ENCODE data around the gene RGP1.

GRCh38 chr9:35757892-35758275, 8.8 kb downstream of the RGP1 start:
- TF ChIP-seq, protein P1, sequence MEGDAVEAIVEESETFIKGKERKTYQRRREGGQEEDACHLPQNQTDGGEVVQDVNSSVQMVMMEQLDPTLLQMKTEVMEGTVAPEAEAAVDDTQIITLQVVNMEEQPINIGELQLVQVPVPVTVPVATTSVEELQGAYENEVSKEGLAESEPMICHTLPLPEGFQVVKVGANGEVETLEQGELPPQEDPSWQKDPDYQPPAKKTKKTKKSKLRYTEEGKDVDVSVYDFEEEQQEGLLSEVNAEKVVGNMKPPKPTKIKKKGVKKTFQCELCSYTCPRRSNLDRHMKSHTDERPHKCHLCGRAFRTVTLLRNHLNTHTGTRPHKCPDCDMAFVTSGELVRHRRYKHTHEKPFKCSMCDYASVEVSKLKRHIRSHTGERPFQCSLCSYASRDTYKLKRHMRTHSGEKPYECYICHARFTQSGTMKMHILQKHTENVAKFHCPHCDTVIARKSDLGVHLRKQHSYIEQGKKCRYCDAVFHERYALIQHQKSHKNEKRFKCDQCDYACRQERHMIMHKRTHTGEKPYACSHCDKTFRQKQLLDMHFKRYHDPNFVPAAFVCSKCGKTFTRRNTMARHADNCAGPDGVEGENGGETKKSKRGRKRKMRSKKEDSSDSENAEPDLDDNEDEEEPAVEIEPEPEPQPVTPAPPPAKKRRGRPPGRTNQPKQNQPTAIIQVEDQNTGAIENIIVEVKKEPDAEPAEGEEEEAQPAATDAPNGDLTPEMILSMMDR (IDR thresholded peaks at IDR 0.05 in 8 of 11, conservative IDR thresholded peaks at IDR 0.05 in 3 of 11): no peak
- no peak for TF ChIP-seq POLR2AphosphoS5 (IDR thresholded peaks at IDR 0.05)
